SU-DHL-6 (cell line): ENCODE results near the gene UNC5A.

Source experiments
- H2AFZ ChIP-seq: fragments of 200-600 bp; sonication (generic); 2 replicates; pipeline ENCODE4 v1.6.1; 2014; ENCODE audit warnings: low read depth, mild to moderate bottlenecking, moderate library complexity, mixed read lengths, antibody characterized with exemption, low read length; ENCODE audit not compliant: severe bottlenecking
- H3F3A ChIP-seq: fragments of 200-600 bp; shearing (Covaris generic); 2 replicates; pipeline ENCODE4 v1.6.0; 2016; ENCODE audit warnings: antibody characterized with exemption, mild to moderate bottlenecking; ENCODE audit not compliant: insufficient read depth
- H3K27ac ChIP-seq: fragments of 200-600 bp; sonication (generic); 2 replicates; pipeline ENCODE4 v1.5.1; 2016; ENCODE audit warnings: low read depth, mild to moderate bottlenecking, low read length, moderate library complexity, mixed read lengths
- H3K27me3 ChIP-seq: fragments of 200-600 bp; sonication (generic), shearing (Covaris generic); 2 replicates; pipeline ENCODE4 v1.6.0; 2014; ENCODE audit warnings: mild to moderate bottlenecking, low read length
- H3K36me3 ChIP-seq: fragments of 200-600 bp; sonication (generic); 2 replicates; pipeline ENCODE4 v1.6.1; 2014; ENCODE audit warnings: mild to moderate bottlenecking, low read length, mixed read lengths
- H3K4me2 ChIP-seq: fragments of 300-600, 200-600 bp; shearing (Covaris generic), sonication (generic); 2 replicates; pipeline ENCODE4 v1.6.0; 2014; ENCODE audit warnings: low read length, low read depth, mild to moderate bottlenecking; ENCODE audit not compliant: poor library complexity, severe bottlenecking
- H3K4me3 ChIP-seq: fragments of 200-600 bp; sonication (generic); 2 replicates; pipeline ENCODE4 v1.5.1; 2014; ENCODE audit warnings: antibody characterized with exemption, low read length, mild to moderate bottlenecking, mixed read lengths; ENCODE audit not compliant: insufficient read depth, poor library complexity, severe bottlenecking
- H3K79me2 ChIP-seq: fragments of 200-600 bp; sonication (generic); 2 replicates; pipeline ENCODE4 v1.6.1; 2014; ENCODE audit warnings: mild to moderate bottlenecking, low read length, moderate library complexity; ENCODE audit not compliant: insufficient read depth
- H3K9ac ChIP-seq: fragments of 200-600 bp; sonication (generic); 2 replicates; pipeline ENCODE4 v1.7.0; 2014; ENCODE audit warnings: mild to moderate bottlenecking, low read length
- H3K9me2 ChIP-seq: fragments of 200-600 bp; sonication (generic); replicated peaks from 2 replicates; pipeline ENCODE4 v1.6.1; 2014; ENCODE audit warnings: low read length; ENCODE audit not compliant: insufficient read depth
- H3K9me3 ChIP-seq: fragments of 200-600 bp; sonication (generic); 2 replicates; pipeline ENCODE4 v1.6.1; 2014; ENCODE audit warnings: low read length, mixed read lengths; ENCODE audit not compliant: insufficient read depth
- H4K20me1 ChIP-seq: fragments of 200-600 bp; sonication (generic); 2 replicates; pipeline ENCODE4 v1.6.1; 2014; ENCODE audit warnings: low read depth, mild to moderate bottlenecking, antibody characterized with exemption, low read length, moderate library complexity, mixed read lengths
- EZH2phosphoT487 ChIP-seq: fragments of 200-600 bp; sonication (generic), shearing (Covaris generic); conservative IDR thresholded peaks from 2 replicates; pipeline ENCODE4 v1.6.1; 2018; ENCODE audit warnings: mild to moderate bottlenecking, antibody characterized with exemption, low read length, moderate library complexity, mixed read lengths
- TF ChIP-seq, protein P1 (sequence below): fragments of 200-600 bp; sonication (generic); IDR thresholded peaks from one replicate; pipeline ENCODE4 v1.5.1; 2017; ENCODE audit warnings: antibody characterized with exemption, mild to moderate bottlenecking, low read length, moderate library complexity; ENCODE audit not compliant: insufficient read depth, poor library complexity, severe bottlenecking

The UNC5A gene

DNA sequence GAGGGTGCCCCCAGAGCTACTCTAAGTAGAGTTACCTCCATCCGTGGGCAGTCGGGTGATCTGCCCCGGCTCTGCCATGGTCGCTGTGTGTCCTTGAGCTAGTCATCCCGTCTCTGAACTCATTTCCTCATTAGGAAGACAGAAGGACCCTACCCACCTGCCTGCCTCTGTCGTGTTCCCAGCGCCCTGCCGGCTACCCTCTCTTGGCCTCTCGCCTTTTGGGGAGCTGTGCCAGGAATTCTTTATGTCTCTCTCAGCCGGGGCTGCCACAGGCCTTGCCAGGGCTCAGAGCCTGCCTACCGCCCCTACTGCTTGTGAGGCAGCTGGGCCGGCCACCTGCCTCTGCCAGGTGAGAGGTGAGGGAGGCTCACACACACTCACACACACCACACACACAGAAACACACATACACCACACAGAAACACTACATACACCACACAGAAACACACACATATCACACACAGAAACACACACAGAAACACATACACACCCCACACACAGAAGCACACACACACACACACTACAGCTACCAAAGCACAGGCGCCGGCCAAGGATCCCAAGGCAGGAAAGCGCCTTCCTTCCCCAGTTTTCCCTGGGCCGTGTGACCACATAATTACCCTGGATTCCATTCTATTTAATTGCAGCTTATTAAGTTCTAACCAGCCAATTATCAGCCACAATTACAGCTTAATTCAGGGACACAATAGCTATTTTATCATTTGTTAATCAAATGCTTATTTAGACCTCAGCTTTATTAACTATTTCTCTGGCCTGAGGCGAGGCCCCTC, 41.7 kb downstream of the UNC5A start:
- Histone ChIP-seq H3K4me3 (no peak overlapping the region), H3K9me2 (no peaks in the 10 kb centered on the region), H3K9ac (no peak overlapping the region), H3K27me3 (no peaks in the 10 kb centered on the region), H3F3A (no peaks in the 10 kb centered on the region), H3K9me3 (no peaks in the 10 kb centered on the region), H2AFZ (no peak overlapping the region), H3K79me2 (no peaks in the 10 kb centered on the region), H3K27ac (no peak overlapping the region), H3K36me3 (no peaks in the 10 kb centered on the region), H4K20me1 (no peaks in the 10 kb centered on the region), H3K4me2 (no peak overlapping the region)
- TF ChIP-seq, protein P1, sequence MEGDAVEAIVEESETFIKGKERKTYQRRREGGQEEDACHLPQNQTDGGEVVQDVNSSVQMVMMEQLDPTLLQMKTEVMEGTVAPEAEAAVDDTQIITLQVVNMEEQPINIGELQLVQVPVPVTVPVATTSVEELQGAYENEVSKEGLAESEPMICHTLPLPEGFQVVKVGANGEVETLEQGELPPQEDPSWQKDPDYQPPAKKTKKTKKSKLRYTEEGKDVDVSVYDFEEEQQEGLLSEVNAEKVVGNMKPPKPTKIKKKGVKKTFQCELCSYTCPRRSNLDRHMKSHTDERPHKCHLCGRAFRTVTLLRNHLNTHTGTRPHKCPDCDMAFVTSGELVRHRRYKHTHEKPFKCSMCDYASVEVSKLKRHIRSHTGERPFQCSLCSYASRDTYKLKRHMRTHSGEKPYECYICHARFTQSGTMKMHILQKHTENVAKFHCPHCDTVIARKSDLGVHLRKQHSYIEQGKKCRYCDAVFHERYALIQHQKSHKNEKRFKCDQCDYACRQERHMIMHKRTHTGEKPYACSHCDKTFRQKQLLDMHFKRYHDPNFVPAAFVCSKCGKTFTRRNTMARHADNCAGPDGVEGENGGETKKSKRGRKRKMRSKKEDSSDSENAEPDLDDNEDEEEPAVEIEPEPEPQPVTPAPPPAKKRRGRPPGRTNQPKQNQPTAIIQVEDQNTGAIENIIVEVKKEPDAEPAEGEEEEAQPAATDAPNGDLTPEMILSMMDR = no peak
- no peak for TF ChIP-seq EZH2phosphoT487

DNA sequence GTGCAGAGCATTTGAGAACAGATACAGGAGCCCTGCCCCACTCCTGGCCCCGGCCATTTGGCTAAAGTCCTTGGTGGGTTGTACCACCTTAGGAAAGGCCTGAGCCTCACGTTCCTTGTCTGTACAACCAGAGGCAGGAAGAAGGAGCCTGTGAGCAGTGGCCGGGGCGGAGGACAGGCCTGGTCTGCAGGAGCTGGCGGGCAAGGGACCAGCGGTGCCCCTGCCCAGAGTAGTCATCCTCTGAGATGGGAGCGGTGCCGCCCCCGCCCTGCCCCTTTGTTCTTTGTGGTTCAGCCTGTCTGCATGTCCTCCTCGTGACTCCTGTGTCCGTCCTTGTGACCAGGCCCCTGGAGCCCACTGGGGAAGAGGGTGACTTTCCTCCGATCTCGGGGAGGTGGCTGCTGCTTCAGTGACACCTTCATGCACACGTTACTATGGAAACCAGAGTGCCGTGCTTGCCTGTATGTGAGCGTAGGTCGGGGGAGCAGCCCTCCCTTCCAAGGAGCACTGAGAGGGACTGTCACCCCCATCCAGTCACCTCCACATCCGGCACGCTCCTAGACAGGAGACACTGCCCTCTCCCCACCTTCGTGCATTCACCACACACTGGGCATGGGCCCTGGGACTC, 42.9 kb downstream of the UNC5A start:
- no peak overlapping the region for H3K9ac ChIP-seq
- H3K9me3 ChIP-seq = no peaks in the 10 kb centered on the region
- no peak overlapping the region for H3K27ac ChIP-seq
- no peak overlapping the region for H3K4me3 ChIP-seq
- no peaks in the 10 kb centered on the region for H3F3A ChIP-seq
- no peaks in the 10 kb centered on the region for H3K27me3 ChIP-seq
- no peaks in the 10 kb centered on the region for H4K20me1 ChIP-seq
- no peaks in the 10 kb centered on the region for H3K9me2 ChIP-seq
- no peak for TF ChIP-seq EZH2phosphoT487
- TF ChIP-seq, protein P1 = no peak
- no peak overlapping the region for H2AFZ ChIP-seq
- no peak overlapping the region for H3K4me2 ChIP-seq
- H3K36me3 ChIP-seq = no peaks in the 10 kb centered on the region
- no peaks in the 10 kb centered on the region for H3K79me2 ChIP-seq

DNA sequence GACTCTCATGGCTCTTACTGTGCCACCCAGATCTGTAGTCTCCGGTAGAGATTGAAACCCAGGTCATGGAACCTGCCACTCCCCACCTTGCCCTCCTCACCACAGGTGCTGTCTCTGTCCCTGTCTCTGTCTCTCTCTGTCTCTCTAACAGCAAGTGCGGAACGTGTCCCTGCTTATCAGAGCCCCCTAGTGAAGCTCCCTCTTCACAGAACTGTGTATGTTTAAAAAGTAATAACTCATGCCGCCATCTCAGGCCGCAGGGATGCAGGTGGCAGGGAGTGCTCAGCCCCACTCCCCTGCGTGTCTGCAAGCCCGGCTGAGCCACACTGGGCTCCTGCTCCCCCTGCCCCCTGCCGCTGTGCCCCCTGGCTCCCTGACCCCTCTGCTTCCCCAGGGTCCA, 43.8 kb downstream of the UNC5A start:
- Histone ChIP-seq H3K27ac (no peak overlapping the region), H3K79me2 (no peaks in the 10 kb centered on the region), H3K27me3 (no peaks in the 10 kb centered on the region), H3K4me3 (no peak overlapping the region), H3K9me2 (no peaks in the 10 kb centered on the region), H3F3A (no peaks in the 10 kb centered on the region), H4K20me1 (no peaks in the 10 kb centered on the region), H3K9ac (no peak overlapping the region), H3K4me2 (no peak overlapping the region), H2AFZ (no peak overlapping the region), H3K9me3 (no peaks in the 10 kb centered on the region), H3K36me3 (no peaks in the 10 kb centered on the region)
- no peak for TF ChIP-seq EZH2phosphoT487
- TF ChIP-seq, protein P1 = no peak
